Suppressor macrophage (primary cell): ENCODE measurements around the gene CD300A.
A peak's percentile ranks its signal among the peaks of the same experiment; 100 is the strongest.

Experiments
- DNase-seq, 4 experiments: peaks; one replicate each; pipeline ENCODE4 v3.0.0-alpha.2; 2020 to 2022
- total RNA-seq, 17 experiments: gene quantifications; one replicate each; lab custom pipeline; 2026; ENCODE audit warnings: mixed read lengths in 6 of 17, inconsistent platforms in 3 of 17; lab: John Stamatoyannopoulos, UW

Gene CD300A
- total RNA-seq = 18.2 to 139 (median 99.3) reads per million in 17 experiments

DNA sequence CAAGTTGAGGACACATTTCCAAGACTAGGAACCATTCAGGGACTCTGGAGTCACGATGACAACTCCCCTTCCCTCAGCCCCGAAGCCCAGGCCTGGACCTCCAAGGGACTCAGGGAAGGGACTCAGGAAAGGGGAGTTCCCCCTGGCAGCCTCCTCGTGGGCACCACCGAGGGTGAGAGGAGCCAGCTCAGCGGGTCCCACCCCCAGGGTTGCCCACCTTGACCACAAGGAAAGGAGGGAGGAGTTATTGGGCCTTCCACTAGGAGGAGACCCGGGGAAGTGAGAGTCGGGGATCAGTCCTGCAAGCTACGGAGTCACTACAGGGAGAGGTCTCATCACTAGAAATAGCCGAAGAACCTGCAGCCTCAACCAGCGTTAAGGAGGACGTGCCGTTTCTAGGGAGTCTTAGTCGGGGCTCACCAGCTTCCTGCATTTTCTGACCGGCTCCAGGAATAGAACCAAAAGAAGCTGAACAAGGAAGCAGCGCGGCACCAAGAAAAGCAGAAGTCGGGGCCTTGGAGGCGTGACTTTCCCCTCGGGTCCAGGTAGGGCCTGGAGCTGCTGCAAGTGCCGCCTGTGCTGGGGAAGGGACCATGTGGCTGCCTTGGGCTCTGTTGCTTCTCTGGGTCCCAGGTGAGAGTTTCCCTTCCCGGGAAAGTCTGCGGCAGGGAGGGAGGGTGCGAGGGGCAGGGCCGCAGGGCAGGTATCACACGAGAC lies at the start of gene CD300A:
Gene CD300A, plus strand, starts transcription at position 524 of the 717 bp plus-strand sequence. Its CDS starts 70 bp downstream, at position 594.
- peak; percentile 84 to 90 (median 88) for DNase-seq

DNA sequence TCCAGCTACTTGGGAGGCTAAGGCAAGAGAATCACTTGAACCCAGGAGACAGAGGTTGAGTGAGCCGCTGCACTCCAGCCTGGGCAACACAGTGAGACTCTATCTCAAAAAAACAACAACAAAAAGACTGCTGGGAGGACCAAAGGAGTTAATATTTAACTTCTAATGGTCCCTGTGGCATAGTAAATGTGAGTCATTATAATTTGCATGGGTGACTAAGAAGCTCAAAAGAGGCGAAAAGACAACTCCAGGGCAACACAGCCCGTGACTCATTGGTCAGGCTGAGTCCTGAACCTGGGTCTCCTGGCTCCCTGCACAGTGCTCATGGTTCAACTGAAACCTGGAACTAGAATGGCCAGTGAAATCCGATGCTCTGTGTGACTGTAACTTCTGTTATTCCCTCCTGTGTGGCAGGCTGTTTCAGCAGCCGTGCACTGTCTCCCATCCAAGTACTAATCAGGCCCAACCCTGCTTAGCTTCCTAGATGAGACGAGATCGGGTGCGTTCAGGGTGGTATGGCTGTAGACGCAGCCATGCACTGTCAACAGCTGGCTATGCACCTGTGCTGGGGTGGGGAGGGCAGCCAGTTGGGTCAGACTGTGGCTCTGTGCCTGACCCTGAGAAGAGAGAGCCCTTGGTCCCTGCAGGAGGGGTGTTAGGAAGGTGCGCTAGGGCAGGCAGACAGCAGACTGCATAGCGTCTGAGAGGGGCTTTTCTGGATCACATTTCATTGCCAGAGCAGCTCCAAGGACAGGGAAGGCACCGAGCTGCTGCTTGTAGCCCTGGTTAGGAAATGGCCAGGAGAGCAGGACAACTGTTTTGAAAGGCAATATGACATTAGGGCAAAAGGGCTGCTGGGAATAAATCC lies 49.0 kb upstream of the CD300A start:
- DNase-seq = peak; percentile 34 to 69 (median 59)

DNA sequence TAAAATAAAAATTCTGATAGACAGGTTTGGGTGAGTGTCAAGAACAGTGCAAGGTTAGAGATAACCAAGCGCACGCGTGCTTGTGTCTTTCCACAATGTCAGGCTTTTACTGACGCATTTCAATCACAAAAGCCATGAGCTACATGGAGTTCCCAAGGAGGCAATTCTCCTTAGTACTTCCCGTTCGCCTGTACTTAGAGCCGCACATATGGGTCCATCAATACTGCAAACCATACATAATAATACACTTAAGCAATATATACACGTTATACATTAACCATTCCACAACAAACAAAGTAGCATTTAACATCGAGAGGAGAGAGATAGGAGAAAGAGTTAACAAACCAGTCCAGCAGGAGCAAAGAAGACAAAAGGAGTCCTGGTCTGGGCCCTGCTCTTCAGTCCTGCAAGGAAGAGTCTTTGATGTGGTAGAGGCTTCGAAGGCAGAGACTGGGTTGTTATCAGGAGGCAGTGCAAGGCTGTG lies 46.5 kb upstream of the CD300A start:
- no peak for DNase-seq

DNA sequence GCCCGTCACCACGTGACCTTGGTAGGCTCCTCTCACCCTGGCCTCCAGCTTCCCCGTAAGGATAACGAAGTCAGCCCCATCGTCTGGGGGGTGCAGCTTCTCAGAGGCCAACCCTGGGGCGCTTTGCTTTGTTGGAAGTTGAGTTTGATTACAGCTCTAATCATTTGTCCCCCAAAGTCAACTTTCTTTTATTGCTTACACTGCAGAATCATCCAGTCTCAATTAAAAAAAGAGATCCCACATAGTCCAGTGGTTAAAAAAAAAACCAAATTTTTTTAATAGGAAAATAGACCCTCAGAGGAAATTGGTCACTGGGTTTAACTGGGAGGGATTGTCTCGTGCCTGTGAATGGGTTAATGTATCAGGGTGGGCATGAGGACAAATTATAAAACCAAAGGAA lies 42.3 kb upstream of the CD300A start:
- DNase-seq = no peak

DNA sequence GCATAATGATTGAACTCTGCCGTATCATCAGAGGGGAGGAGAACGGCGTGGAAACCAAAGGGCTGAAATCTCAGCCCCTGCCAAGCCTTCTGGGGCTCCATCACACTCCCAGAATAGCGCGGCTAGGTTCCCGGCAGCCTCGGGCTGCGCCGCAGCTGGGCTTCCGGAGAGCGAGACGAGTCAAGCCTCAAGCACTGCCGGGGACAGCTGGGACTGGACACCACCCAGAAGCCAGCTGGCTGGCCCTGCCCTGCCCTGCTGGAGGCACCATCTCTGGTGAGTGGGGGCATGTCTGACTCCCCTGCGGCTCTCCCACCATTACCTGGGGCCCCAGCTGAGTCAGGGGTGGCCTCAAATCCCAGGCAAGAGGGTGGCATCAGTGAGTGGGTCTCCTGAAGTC lies 41.8 kb upstream of the CD300A start:
- DNase-seq = no peak

DNA sequence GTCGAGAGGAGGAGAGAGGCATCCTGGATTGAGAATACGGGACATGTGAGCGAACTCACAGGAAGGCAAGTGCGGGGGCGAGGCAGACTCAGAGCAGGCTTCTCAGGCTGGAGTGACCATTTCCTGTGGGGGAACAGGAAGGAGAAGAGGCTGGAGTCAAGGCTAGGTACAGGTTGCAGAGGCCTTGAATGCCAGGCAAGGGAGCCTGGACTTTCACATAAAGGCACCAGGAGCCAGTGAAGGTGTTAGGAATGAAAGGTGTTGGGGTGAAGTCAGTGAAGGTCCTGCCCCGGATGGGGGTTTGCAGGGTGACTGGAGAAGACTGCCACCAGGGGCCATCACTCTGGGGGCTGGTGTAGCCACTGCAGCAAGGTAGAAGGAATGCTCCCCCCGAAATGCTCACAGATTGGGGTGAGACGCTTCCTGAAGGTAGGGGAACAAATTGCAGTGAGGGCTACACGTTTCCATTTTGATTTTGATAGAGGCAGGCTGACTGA lies 39.8 kb upstream of the CD300A start:
- DNase-seq = peak in 2 of 4 experiments; percentile 24 to 28

DNA sequence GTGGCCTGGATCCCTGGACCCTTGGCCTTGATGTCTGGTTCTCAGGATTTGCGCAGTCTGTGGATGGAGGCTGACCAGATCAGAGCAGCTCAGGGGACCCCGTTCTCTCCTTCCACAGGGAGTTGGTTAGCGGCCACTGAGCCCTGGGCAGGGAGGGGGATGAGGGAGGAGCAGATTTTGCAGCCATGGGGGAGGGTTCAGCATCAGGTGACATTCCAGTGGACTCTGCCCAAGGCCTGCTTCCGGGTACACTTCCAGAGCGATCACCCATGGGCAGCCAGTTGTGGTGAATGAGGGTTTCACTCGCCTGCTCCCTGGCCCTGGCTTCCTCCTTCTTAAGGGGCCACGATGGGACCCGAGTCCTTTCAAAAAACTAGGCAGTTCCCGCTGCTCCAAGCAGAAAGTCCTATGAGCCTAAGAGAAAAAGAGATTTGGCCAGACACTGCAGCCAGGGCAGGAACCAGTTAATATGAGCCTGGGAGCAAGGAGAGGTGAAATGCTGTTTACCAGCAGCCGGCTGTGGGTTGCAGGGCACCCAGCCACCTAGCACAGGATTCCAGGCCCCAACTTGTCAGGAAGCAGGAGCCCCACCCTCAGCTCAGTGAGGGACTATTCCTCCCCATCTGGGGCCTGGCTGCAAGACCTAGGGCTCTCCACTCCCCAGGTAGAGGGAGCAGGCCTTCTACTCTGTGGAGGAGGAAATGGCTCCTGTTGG lies 39.2 kb upstream of the CD300A start:
- DNase-seq = no peak

DNA sequence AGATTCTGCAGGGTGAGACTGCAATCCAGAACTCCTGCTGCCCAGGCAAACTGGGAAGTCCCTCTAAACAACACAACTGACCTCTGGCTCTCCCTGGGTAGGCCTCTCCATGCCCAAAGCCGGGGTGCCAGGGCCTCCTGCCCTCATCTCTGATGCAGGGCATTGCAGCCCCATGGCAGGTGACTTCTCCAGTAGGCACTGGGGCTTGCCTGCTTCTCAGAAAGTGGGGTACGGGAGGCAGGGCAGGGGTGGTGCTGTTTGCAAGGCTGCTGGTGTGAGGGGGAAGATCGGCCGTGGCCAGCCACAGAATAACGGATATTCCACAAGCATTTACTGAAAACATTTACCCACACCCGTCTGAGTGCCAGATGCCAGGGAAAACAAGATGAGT lies 38.7 kb upstream of the CD300A start:
- no peak for DNase-seq

DNA sequence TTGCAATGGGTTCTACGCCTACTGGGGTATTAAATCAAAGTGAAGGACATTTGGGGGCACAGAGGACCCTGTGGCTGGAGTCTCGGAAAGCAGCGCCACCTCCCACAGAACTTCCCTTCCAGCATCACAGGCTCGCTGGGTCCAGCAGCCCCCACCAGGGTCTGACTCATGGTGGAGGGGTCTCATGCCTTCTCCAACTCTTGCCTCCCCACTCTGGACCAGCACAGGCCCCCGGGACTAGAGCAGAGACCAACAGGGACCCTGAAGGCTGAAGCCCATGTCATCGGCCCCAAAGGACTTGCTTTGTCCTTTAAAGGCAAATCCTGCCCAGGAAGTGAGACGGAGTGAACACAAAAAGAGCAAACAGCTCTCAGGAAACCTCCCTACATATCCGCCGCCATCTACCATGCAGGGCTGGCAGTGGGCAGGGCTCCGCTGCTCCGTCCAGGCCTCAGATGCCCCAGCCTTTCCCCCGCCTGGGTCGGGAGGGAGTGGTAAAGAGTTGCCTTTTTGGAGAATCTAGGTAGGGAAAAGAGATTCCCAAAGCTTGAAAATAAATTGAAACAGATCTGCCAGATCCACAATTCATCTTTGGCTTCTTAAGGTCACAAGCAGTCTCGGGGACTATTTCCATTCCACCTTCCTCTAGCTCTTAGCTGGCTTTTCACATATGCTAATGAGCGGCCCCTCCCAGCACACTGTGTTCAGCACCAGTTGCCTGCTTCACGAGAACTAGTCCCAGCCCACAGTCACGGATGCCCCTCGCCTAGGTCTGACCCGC lies 36.6 kb upstream of the CD300A start:
- no peak for DNase-seq

DNA sequence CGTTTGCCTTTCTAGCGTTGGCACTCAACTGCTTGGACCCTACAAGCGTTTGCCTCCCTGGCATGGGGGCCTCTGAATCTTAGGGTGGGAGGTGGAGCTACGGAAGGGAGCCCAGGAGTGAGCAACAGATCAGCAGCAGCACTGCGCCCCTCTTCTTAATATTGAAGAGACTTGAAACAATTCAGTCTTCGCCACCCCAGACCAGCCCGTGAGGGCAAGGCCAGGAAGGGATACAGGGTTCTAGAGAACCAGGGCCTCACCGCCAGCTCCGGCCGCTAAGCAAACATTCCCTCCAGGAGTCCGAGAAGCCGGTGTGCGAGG lies 36.1 kb upstream of the CD300A start:
- no peak for DNase-seq

DNA sequence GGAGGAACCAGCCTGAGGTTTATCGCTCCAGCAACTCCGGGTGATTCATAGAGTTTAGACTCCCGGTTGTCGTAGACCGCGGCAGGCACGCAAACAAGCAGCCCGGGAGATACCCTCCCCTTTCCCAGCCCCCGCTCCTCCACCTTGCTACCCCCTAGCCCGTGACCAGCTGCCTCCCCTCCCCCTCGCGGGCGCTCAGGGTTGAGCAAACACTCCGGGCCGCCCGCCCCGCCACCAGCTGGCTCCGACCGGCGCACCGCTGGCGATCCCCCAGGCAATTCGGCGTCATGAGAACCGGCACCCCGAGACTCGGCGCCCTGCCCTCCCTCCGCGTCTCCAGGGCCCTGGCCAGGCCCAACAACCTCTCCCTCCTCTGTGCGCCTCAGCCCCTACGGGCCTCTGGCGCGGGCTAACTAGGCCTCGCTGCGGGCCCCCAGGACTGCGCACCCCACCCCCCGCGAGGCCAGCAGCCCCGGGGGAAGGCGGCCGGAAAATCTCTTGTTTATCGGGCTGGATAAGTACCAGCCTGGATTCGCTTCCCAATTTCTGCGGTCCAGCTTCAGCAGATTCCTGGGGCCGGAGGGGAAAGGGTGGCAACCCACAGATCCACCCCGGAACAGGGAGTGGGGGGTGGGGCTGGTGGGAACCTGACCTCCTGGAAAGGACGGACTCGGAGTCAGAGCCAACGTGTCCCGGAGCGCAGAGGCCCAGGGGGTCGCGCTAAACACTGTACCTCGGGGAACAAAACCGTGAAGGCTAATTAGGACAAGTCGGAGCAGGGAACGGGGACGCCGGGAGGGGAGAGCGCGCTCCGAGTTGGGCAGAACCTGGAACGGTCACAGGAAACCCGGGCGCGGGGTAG lies 35.5 kb upstream of the CD300A start:
- DNase-seq = peak; percentile 35 to 56 (median 50)

DNA sequence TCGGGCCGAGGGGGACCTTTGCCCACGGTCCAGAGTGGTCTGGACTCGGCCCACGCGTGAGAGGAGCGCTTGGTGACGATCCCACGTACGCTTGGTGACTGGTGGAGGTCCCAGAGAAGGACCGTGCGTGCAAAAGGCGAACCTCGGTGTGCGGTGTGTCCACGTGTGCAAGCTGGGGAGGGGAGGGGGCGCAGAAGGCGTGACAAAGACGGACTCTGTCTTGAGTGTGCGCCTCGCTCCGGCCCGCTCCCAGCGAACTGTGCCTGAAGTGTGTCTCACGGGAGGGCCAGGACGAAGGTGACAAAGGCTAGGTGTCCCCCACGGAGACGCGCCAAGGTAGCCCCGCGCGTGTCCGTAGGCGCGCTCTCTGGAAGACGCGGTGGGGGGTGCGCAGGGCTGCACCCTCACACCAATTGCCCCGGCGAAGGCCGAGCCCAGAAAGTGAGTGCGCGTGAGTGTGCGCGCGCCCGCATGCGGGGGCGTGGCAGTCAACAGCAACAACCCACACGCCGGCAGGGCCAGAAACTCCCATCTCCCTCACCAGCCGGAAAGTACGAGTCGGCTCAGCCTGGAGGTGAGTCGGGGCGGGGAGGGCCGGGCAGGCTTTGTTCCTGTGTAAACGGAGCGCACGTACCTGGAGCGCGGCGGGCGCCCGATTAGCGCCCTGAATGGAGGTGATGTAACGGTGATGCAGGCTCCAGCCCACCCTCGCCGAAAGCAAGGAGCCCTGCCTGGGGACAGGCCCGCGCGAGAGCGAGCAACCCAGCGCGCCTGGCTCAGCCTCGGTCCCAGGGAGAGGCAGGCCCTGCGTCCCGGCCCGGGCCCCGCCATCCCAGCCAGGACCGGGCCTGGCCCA lies 34.6 kb upstream of the CD300A start, which contains the start of gene GPRC5C:
Gene GPRC5C, plus strand, starts transcription at position 521 of the 856 bp plus-strand sequence. CDS start 7,689 bp downstream, outside the sequence.
- peak in 2 of 4 experiments; percentile 46 to 60 for DNase-seq

DNA sequence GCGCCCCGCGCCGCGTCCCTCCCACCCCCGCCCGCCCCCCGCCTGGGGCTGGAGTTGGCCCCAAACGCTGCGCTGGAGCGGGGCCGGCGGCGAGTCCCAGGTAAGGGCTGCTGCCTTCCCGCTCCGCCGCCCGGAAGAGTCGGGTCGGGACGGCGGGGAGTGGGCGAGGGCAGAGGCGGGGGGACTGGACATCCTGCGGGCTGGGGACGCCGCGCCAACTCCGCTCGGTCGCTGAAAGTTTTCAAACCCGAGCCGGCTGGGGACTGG lies 34.1 kb upstream of the CD300A start:
- DNase-seq = no peak

DNA sequence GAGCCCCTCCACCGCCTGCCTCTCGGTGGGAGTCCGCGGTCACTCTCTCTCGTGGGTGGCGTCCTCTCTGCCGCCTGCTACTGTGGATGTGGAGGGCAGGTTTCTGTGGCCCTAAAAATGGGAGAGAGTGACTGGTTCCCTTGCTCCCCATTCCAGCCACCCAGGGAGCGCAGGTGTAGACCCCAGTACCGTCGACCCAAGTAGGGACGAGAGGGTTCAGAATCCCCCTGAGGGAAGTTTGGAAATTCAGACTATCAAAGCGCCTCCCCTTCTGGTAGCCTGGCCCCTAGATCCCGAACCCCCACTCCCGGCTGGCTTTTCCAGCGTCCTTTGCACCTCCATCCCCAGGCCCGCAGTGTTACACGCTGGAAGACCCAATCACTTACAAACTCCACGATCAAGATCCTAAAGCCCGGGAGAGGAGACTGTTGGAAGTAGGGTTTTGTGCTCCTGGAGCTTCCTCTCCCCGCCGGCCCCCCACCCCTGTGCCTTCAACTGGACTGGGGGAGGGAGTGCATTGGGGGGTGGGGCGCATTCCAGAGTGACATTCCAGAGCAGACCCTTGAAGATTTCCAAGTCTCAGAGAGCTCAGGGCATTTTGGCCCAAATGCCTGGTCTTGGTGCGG lies 33.6 kb upstream of the CD300A start:
- DNase-seq = no peak

DNA sequence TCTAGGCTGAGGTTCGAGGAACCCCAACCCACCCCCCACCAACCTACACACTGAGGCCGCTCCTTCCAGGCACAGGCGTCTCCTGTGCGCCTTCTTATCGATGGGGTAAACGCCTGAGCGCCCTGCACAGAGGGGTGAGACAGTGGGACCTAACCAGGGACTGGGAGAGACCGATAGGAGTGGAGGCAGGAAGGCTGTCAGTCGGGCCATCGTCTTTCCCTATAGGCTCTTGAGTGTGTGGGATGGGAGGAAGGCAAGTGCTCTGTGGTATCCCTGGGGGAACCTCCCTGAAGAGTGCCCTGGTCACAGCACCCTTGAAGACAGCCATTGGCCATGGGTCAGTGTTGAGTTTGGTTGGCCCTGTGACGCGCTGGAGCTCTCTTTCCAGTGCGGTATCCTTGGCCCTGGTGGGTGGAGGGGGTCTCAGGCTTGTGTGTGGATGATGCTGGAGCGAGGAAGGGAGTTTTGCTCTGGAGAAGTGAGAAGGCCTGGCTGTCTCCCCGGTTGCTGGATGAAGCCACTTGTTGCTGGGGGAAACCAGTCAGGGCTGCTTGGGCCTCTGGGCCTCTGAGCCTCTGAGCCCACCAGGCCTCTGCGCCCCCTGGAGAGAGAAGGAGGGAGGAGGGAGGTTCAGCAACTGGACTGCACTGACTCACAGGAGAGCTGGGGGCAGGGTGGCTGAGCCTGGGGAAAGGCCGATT lies 32.9 kb upstream of the CD300A start:
- no peak for DNase-seq

DNA sequence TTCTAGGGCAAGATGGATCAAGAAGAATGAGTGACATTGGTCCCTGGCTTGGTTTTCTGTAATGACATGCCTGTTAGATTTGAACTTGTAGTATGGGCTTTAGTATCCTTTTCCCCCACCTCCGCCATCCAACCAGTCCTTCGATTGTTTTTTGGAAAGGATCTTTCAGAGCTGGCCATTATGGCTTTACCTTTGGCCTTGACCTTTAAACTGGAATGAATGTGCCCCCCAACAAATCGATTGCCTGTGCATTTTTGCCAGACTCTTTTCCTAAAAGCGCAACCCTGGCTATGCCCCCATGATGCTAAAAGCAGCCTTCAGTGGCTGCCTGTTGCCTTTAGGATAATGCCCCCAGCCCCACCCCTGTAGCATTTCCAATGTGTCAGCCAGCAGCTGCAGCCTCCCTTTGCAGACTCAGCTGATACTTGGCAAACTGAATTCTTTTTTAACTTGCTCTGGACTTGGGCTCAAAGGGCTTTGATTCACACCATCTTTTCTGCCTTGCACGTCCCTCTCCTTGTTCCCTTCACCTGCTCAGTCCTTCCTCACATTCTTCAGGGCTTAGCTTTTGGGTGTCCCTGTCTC lies 30.6 kb upstream of the CD300A start:
- DNase-seq = no peak

DNA sequence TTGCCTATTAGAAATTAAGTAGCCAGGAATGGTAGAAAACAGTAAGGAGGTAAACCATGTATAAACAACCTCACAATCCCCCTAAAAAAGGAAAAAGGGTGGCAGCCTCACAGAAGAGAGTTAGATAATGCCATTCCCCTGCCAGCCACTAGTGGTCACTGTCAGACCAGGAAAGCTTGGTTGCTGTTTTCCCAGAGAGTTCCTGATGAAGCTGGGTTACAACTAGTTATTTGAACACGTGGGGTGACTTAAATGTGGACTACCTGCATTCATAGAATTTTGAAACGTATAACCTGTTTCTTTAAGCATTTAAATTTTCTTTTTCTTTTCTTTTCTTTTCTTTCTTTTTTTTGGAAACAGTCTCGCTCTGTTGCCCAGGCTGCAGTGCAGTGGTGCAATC lies 28.7 kb upstream of the CD300A start:
- DNase-seq = peak; percentile 32 to 46 (median 39)

DNA sequence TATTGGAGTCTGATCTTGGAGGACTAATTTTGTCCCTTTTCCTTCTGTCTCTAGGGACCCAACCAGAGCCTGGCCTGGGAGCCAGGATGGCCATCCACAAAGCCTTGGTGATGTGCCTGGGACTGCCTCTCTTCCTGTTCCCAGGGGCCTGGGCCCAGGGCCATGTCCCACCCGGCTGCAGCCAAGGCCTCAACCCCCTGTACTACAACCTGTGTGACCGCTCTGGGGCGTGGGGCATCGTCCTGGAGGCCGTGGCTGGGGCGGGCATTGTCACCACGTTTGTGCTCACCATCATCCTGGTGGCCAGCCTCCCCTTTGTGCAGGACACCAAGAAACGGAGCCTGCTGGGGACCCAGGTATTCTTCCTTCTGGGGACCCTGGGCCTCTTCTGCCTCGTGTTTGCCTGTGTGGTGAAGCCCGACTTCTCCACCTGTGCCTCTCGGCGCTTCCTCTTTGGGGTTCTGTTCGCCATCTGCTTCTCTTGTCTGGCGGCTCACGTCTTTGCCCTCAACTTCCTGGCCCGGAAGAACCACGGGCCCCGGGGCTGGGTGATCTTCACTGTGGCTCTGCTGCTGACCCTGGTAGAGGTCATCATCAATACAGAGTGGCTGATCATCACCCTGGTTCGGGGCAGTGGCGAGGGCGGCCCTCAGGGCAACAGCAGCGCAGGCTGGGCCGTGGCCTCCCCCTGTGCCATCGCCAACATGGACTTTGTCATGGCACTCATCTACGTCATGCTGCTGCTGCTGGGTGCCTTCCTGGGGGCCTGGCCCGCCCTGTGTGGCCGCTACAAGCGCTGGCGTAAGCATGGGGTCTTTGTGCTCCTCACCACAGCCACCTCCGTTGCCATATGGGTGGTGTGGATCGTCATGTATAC lies 26.5 kb upstream of the CD300A start:
- DNase-seq = no peak
